NCI-H1105 treated with DMSO at 0.1 percent for 48 hours (cell line): Measurements from ENCODE around the gene THSD4.
A peak's percentile ranks its signal among the peaks of the same experiment; 100 is the strongest.
"Not testable (repeated sequence)": the region's sequence is repeated elsewhere in the genome, so short reads cannot be mapped to it uniquely, and the experiment has no call there.

Experiments
- DNase-seq: peaks from one replicate; lab custom pipeline; 2025; lab: John Stamatoyannopoulos, UW

THSD4 gene

GRCh38 chr15:71352125-71352524 lies 236.9 kb downstream of the THSD4 start:
- no peak for DNase-seq

GRCh38 chr15:71352765-71353164 lies 237.5 kb downstream of the THSD4 start:
- DNase-seq = no peak

DNA sequence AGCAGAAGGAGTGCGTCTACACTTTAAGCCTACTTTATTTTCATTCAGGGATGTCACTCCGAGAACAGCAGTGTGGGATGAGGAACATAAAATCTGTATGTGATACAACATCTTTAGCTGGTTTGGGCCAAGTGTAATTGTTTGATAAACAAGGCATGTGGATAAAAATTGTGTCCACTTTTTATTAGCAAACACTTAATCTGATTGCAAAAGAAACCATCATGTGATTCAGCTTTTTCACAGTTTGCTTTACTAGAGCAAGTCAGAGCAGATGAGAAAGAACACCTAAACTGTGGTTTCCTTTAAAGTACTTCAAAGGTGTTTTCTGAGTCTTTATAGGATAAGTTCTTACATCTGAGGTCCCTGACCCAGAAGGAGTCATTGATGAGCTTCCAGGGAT lies 237.9 kb downstream of the THSD4 start:
- DNase-seq = no peak

- DNase-seq = no peak
These were observed 240.0 kb downstream of the THSD4 start for GRCh38 chr15:71355268-71355667.

DNA sequence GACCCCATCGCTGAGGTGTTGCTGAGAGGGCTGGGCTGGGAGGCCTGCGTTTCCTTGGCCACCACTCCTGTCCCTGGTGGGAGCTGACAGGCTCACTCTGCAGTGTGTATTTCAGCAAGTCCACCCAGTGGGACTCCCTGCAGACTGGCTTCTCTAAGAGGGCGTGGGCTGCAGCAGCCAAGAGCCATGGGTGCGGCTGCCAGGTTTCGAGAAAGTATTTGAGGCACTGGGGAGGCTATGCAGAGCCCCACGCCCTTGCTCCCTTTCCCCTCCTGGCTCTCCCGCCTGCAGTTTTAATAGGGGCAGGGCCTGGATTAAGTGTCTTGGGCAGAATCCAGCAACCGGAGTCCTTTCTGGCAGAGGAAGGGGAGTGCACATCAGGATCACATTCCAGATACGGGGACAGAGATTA lies 242.1 kb downstream of the THSD4 start:
- DNase-seq = no peak

- DNase-seq = no peak
These were observed 242.7 kb downstream of the THSD4 start for GRCh38 chr15:71357967-71358366.

DNA sequence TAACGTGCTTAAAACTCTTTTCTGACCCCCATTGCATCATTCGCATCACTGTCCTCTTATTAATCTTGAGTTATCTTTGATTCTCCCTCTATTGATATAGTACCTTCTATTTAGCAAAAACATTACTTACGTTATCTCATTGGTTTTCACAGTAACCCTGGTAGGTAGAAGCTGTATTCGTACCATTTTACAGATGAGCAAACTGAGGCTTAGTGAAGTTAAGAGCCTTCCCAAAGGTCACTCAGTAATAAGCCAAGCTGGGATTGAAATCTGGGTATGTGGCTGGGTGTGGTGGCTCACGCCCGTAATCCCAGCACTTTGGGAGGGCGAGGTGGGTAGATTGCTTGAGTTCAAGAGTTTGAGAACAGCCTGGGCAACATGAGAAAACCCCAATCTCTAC lies 244.0 kb downstream of the THSD4 start:
- no peak for DNase-seq

DNA sequence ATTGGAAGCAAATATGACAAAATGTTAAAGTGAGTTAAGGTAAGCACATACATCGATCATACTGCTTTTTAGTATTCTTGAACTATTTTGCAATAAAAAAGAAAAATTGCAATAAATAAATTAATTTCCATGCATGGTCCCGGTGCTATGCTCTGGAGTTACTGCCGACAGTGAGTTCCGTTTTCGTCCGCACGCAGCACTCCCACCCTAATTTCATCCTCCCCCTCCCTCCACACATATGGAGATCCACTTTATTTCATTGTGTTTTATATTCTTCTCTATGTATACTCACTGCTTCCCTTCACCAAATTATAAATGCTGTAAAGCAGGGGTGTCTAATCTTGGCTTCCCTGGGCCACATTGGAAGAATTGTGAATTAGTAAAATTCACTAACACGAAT lies 247.3 kb downstream of the THSD4 start:
- no peak for DNase-seq

- DNase-seq = no peak
These were observed 248.0 kb downstream of the THSD4 start for GRCh38 chr15:71362987-71363968.

DNA sequence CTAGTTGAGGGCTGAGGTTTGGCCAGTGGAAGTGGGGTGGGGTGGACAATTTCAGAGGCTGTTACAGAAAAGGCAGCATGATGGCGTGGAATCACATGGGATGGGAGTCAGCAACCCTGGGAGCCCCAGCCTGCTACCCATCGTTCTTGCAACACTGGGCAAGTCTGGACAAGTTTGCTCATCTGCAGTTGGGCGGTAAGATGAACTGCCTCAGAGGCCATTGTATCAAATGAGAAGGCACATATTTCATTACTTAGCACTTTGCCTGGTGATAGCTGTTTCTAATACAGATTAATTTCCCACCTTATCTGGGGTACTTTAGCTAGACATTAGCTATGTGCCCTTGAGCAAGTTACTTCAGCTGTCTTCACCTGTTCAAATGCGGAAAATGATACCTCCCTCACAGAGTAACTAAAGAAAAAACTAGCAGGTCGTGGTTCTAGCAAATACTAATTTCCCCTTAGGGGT lies 248.9 kb downstream of the THSD4 start:
- peak; percentile 89 for DNase-seq

DNA sequence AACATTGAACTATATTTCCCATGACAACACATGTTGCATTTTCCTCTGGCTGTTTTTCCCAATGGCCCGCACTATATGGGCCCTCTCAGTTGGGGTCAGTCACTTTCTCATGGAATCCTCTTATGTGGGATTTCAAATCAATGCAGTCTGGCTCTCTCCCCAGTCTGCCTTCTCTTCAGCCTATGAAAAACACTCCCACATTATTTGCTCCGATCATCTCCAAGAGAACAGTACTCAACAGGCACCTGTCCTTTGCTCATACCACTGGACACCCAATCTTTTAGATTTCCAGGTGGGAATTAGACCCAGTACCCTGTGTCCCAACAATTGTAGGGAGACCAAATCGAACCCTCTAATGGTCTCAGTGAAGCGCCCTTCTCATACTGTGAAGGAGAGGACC lies 251.3 kb downstream of the THSD4 start:
- DNase-seq = no peak

GRCh38 chr15:71366926-71367325 lies 251.7 kb downstream of the THSD4 start:
- no peak for DNase-seq

GRCh38 chr15:71367737-71368136 lies 252.5 kb downstream of the THSD4 start:
- not testable (repeated sequence) for DNase-seq

GRCh38 chr15:71372769-71373168 lies 257.5 kb downstream of the THSD4 start:
- DNase-seq = not testable (repeated sequence)

- DNase-seq = no peak
These were observed 258.6 kb downstream of the THSD4 start for GRCh38 chr15:71373917-71374316.

DNA sequence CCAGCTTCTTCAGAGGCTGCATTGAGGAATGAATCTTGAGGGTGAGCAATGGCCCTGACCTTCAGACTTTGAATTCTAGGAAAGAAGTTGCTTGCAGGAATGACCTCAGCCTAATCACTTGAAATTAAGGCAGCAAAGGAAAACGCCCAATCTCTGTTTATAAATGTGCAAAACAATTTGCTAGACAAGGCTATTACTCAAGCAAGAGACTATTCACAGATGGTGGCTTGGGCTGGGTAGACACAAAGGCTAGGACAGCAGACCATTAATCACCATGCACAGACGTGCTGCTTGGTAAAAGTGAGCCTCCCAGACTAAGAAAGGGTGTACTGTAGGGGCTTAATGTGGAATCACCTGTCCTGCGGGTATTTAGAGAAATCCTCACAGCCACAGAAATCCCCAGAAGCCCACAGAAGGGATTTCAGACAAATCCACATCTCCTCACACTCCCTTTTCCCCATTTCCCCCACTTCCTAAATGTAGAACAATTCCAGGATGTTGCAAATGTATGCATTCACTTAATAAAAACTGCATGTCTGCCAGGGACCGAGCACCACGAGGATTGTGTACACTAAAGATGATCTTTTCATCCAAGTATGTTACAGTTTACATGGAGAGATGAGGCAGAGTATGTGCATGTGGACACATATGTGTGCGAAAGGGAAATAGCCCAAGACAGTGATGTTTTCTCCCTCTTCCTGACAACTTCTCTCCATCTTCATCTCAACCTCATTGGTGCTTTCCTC lies 259.5 kb downstream of the THSD4 start:
- DNase-seq = no peak

DNA sequence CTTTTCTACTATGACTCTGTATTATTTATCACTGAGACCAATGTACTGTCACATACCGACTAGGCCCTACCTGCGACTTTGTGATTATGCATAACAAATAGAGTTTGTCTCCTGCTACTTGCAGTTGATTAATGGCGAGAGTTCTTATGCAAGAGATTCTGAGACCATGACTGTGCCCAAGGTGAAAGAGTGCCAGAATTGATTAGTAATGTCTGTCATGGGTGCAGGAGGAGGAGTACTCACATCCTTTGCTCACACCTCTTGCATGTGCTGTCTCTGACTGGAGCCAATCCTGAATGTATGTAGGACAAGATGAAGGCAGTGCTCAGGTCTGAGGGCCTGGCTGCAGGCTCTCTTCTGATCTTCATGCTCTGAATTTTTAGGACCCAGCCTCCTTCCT lies 260.7 kb downstream of the THSD4 start:
- DNase-seq = no peak

- DNase-seq = no peak
These were observed 264.6 kb downstream of the THSD4 start for GRCh38 chr15:71379893-71380292.

DNA sequence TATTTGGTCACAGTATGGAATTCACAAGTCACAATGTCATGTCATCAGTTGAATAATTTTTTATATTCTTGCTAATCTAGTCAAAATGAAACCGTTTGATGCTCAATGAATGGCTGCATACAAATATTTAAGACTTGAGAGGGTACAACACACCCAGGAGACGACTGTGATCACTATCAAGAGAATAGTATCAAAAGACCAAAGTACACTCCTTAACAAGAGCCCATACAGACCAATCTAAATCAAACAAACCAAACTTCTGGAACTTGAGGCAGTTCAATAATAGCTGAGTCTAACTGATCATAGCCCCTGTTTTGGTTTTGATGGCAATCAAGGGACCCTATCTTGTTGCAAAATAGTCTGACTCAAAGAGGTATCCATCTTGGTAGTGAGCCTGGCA lies 265.1 kb downstream of the THSD4 start:
- no peak for DNase-seq

- DNase-seq = no peak
These were observed 269.2 kb downstream of the THSD4 start for GRCh38 chr15:71384501-71384900.

DNA sequence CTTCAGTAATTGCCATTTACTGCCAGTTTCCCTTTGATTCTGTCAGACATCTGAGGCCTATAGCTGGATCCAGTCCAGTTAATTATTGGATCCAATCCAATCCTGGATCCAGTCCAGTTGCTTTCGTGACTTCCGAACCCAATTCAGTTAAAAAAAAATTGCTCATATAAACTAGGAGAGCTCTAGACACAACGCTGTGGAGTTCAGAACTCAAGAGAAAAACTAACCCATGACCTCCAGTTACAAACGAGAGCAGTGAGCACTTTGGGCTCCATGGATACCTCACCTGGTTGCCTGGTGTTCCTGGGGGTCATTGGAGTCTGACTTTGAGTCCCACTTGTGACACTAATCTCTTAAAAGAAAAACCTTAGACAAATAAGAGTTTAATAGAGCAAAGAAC lies 269.8 kb downstream of the THSD4 start:
- DNase-seq = peak; percentile 73

GRCh38 chr15:71385457-71385856 lies 270.2 kb downstream of the THSD4 start:
- peak; percentile 54 for DNase-seq

DNA sequence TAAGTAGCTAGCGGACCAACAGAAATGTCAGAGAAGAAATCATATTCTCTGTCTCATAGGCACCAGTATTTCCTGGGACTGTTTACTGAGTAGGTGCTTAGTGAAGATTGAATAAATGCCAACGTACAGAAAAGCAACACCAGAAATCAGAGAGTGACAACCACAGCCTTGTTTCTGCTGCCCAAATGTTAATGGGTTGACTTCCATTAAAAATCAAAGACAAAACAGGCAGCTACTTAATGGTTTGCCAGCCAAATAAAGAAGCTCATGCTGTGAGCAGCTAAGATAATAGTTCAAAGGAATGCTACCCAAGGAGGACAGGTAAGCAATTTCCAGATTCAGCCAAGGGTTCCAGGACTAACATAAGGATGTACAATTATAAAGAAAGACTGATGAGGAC lies 270.7 kb downstream of the THSD4 start:
- no peak for DNase-seq
